SH-SY5Y (cell line): Measurements from ENCODE around the gene DDX60.

Experiments used
- GATA2 ChIP-seq: IDR thresholded peaks from 2 replicates; pipeline ENCODE4 v1.6.1; 2011; ENCODE audit warnings: mild to moderate bottlenecking, low read depth, low read length
- GATA3 ChIP-seq: IDR thresholded peaks from 2 replicates; pipeline ENCODE4 v1.6.1; 2011; ENCODE audit warnings: low read depth, mild to moderate bottlenecking, low read length, moderate library complexity

Gene DDX60

GRCh38 chr4:168174308-168174707 is 144.2 kb downstream of the DDX60 start:
- TF ChIP-seq GATA3 (no peak), GATA2 (no peak)

- TF ChIP-seq GATA3 (no peak), GATA2 (no peak)
Observed at GRCh38 chr4:168167714-168168284, 150.8 kb downstream of the DDX60 start.
